Erythroblast (primary cell): ENCODE results near the gene TGIF1.

Experiments used
- GATA1 ChIP-seq: IDR thresholded peaks from 2 replicates; pipeline ENCODE4 v1.6.1; 2011; ENCODE audit warnings: low read depth, mild to moderate bottlenecking, control low read depth, low read length, moderate library complexity
- POLR2A ChIP-seq: IDR thresholded peaks from 2 replicates; pipeline ENCODE4 v1.6.1; 2011; ENCODE audit warnings: mild to moderate bottlenecking, low read length

DNA sequence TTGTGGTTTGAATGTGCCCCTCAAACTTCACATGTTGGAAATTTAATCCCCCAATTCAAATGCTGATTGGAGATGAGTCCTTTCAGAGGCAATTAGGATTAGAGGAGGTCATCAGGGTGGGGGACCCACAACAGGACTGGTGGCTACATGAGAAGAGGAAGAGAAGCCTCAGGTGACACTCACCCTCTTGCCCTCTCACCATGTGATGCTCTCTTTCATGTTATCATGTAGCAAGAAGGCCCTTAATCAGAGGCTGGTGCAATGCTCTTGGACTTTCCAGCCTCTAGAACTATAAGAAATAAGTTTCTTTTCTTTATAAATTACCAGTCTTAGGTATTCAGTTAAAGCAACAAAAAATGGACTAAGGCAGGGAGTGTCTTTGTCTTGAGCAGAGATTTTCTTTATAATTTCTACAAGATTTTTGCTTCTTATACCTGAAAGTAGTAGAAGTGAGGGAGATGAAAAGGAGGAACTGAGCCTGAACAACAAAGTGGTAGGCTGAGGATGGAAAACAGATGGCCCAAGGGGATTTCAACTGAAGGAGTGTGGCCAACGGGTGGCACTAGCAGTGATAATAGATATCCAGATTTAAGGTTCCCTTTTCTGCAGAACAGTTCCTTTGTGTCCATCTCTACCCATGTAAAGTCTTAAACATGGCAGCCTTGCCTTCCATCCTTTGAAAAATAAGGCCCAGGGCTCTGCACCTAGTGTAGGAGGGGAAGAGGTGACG is 49.2 kb upstream of the TGIF1 start:
- TF ChIP-seq POLR2A, result no peak
- TF ChIP-seq GATA1, result no peak
